Measurements from ENCODE around the gene NFIX. TPM values are rescaled to one million over a fixed set of nuclear protein-coding genes. Genes with fewer than 3 reads are reported as not detected.

Gene NFIX
- total and polyA plus RNA-seq, 9 of the 15 experiments (the other 6 are each of a cell fraction or from before 2014, with no cell fraction given), result 0.28 to 26.8 (median 5.4) TPM

DNA sequence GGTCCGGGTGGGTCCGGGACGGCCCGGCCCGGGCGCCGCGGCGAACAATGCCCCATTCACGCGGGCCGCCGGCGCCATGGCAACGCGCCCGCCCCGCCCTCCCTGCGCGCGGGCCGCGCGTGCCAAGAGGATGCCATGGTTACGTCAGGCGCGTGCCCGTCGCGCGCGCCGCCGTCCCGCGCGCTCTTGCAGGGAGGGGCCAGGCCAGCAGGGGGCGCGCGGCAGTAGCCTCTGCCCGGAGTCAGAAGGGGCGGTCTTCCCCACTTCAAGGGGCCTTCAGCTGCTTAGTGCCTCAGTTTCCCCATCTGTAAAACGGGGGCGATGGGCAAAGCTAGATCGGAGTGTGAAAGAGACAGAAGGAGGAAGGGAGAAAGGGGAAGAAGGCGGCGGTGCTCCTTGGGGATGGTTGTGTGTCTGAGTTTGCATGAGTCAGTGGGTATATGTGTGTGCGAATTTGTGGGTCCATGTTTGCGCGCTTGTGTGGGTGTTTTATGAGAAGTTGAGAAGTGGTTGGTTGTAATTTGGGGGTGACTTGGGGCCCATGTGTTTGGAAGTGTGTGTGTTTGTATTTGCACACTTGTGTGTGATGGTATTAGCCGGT lies 11.6 kb upstream of the NFIX start (continued):
- TF ChIP-seq REST (IDR thresholded peaks at IDR 0.05; ENCODE audit: borderline replicate concordance), result peak; percentile 91
- no peak for TF ChIP-seq REST (CRISPR knock-in tag; IDR thresholded peaks at IDR 0.05; ENCODE audit: low read depth)
- no peak for TF ChIP-seq RNF219 (CRISPR knock-in tag; IDR thresholded peaks at IDR 0.05)
- no peak for TF ChIP-seq ZNF232 (CRISPR knock-in tag; IDR thresholded peaks at IDR 0.05)
- TF ChIP-seq HNRNPLL (IDR thresholded peaks at IDR 0.05; ENCODE audit: low read depth, low read length, poor library complexity, severe bottlenecking), result no peak
- no peak for TF ChIP-seq SMARCA4 (IDR thresholded peaks at IDR 0.05)
- TF ChIP-seq FOXO4 (CRISPR knock-in tag; IDR thresholded peaks at IDR 0.05), result no peak
